ENCODE data around the gene FLT3LG. TPM values are rescaled to one million over a fixed set of nuclear protein-coding genes. Genes with fewer than 3 reads are reported as not detected.

The FLT3LG gene
- total and polyA plus RNA-seq, 2 experiments from 2014 or later: 0.49 to 1.8 TPM

GRCh38 chr19:49506575-49507105, 32.6 kb downstream of the FLT3LG start:
- Histone ChIP-seq H4K20me1 (replicated peaks; ENCODE audit: insufficient read depth) (no peaks in the 10 kb centered on the region), H3K27ac (ENCODE audit: low read depth) (0 out of 2 replicates have a peak overlapping the region, but pooled peaks have one; percentile 32), H3K9me2 (ENCODE audit: insufficient read depth) (no peaks in the 10 kb centered on the region), H3K4me3 (peak overlapping the region; percentile 27; the same call in 1 of the 2 replicates), H2AFZ (peak overlapping the region; percentile 63), H3K4me1 (ENCODE audit: insufficient read depth) (peaks cover 15% of the 10 kb centered on the region), H3K79me2 (replicated peaks; ENCODE audit: insufficient read depth) (no peaks in the 10 kb centered on the region), H3K36me3 (ENCODE audit: insufficient read depth) (no peaks in the 10 kb centered on the region), H3F3A (replicated peaks; ENCODE audit: low read depth) (peaks cover 15% of the 10 kb centered on the region), H3K27me3 (ENCODE audit: insufficient read depth) (no peaks in the 10 kb centered on the region), H3K4me2 (0 out of 2 replicates have a peak overlapping the region, but pooled peaks have one; percentile 6)
- Mint-ChIP-seq H3K9me3 (no peaks in the 10 kb centered on the region; the same call in 2 of the 3 replicates), H3K4me3 (peak overlapping the region; percentile 18; the same call in 2 of the 3 replicates), H3K4me1 (peaks cover 5% of the 10 kb centered on the region), H3K27me3 (ENCODE audit: insufficient read depth, low read depth, poor library complexity) (peaks cover 6% of the 10 kb centered on the region), H3K27ac (no peak overlapping the region), H3K36me3 (ENCODE audit: low read depth) (no peaks in the 10 kb centered on the region)
- peak; percentile 99 for TF ChIP-seq CTCF (conservative IDR thresholded peaks at IDR 0.05; ENCODE audit: low read depth in 2 of 2)
- TF ChIP-seq ZNF331 (CRISPR knock-in tag; IDR thresholded peaks at IDR 0.05; ENCODE audit: low read depth): no peak
- ATAC-seq: peak; percentile 93
- DNase-seq (ENCODE audit: low spot score): peak; percentile 94

- Histone ChIP-seq H2AFZ (no peak overlapping the region), H3K27ac (ENCODE audit: low read depth) (no peak overlapping the region), H3F3A (replicated peaks; ENCODE audit: low read depth) (peaks cover 20% of the 10 kb centered on the region), H4K20me1 (replicated peaks; ENCODE audit: insufficient read depth) (no peaks in the 10 kb centered on the region), H3K4me1 (ENCODE audit: insufficient read depth) (peaks cover 19% of the 10 kb centered on the region), H3K27me3 (ENCODE audit: insufficient read depth) (no peaks in the 10 kb centered on the region), H3K36me3 (ENCODE audit: insufficient read depth) (no peaks in the 10 kb centered on the region), H3K79me2 (replicated peaks; ENCODE audit: insufficient read depth) (no peaks in the 10 kb centered on the region), H3K4me2 (no peak overlapping the region), H3K4me3 (no peak overlapping the region), H3K9me2 (ENCODE audit: insufficient read depth) (no peaks in the 10 kb centered on the region)
- Mint-ChIP-seq H3K36me3 (ENCODE audit: low read depth) (no peaks in the 10 kb centered on the region), H3K27ac (no peak overlapping the region), H3K4me3 (no peak overlapping the region), H3K27me3 (ENCODE audit: insufficient read depth, low read depth, poor library complexity) (peaks cover 6% of the 10 kb centered on the region), H3K4me1 (peaks cover 12% of the 10 kb centered on the region), H3K9me3 (no peaks in the 10 kb centered on the region; the same call in 2 of the 3 replicates)
- no peak for TF ChIP-seq EZH2phosphoT487 (IDR thresholded peaks at IDR 0.05; ENCODE audit: unreplicated experiment)
- TF ChIP-seq ETS1 (IDR thresholded peaks at IDR 0.05): no peak
- no peak for TF ChIP-seq ZNF114 (CRISPR knock-in tag; IDR thresholded peaks at IDR 0.05)
- no peak for TF ChIP-seq JUNB (IDR thresholded peaks at IDR 0.05; ENCODE audit: unreplicated experiment)
- no peak for TF ChIP-seq REST (IDR thresholded peaks at IDR 0.05; ENCODE audit: unreplicated experiment)
- TF ChIP-seq NANOG (IDR thresholded peaks at IDR 0.05; ENCODE audit: borderline replicate concordance): no peak
- TF ChIP-seq POLR2AphosphoS5 (IDR thresholded peaks at IDR 0.05; ENCODE audit: low read depth): no peak
- no peak for TF ChIP-seq STAT1 (IDR thresholded peaks at IDR 0.05; ENCODE audit: unreplicated experiment)
- no peak for DNase-seq (ENCODE audit: low spot score)
- ATAC-seq: no peak
Measured at GRCh38 chr19:49507803-49508494, 33.9 kb downstream of the FLT3LG start.
